Measurements from ENCODE around the gene FAM227B. TPM values are rescaled to one million over a fixed set of nuclear protein-coding genes. Genes with fewer than 3 reads are reported as not detected.

The FAM227B gene
- total RNA-seq, 4 donors from 2014 or later: 3.3 to 9.2 (median 6.6) TPM

DNA sequence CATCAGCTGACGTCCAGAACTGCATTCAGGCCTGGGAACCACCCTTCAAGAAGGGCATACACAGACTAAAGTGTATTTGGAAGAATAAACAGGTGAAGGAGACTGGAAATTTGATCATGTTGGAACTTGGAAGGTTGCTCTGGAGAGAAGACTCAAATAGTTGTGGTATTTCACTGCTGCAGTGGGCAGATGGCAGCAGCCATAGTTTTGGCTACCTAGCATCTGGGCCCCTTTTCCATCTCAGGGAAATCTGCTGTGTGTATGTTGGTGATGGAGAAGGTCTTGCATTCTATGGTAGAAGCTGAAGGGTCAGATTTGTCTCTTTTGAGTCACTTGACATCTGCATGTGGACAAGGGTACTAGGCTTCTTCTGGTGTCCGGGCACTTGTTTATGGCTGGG is 311.9 kb downstream of the FAM227B start:
- Histone ChIP-seq H3K36me3 (peaks cover 0 to 10% (median 3%) of the 10 kb centered on the region in 4 donors), H3K27me3 (no peaks in the 10 kb centered on the region), H3K4me3 (no peak overlapping the region), H3K9me3 (no peaks in the 10 kb centered on the region), H3K27ac (no peak overlapping the region), H3K4me1 (peaks cover 0 to 4% (median under 1%) of the 10 kb centered on the region in 4 donors)
- in situ Hi-C loops (cut with MboI; ENCODE audit: low pct_ligation_motif_present in 1 of 4, low pct_unique_long_range_greater_than_20kb in 1 of 4, low sequenced_read_pairs in 3 of 4): no loop called here
- no peak for TF ChIP-seq POLR2A (IDR thresholded peaks at IDR 0.05)
- no peak for TF ChIP-seq EP300 (IDR thresholded peaks at IDR 0.05; ENCODE audit: low read depth)
- no peak for TF ChIP-seq CTCF (IDR thresholded peaks at IDR 0.05)
- no peak for TF ChIP-seq POLR2AphosphoS5 (IDR thresholded peaks at IDR 0.05)
- no peak for DNase-seq
- intact Hi-C loops (cut with DNase I; ENCODE audit: low total_unique reads): no loop called here
- 98 to 100% methylated on average over 1 to 2 of the region's 2 CpGs for WGBS, 2 donors (ENCODE audit: low coverage in 1 of 2)

GRCh38 chr15:49306551-49306950 is 314.1 kb downstream of the FAM227B start:
- no peaks in the 10 kb centered on the region for H3K27me3 ChIP-seq
- H3K9me3 ChIP-seq: no peaks in the 10 kb centered on the region
- in situ Hi-C loops (cut with MboI; ENCODE audit: low pct_ligation_motif_present in 1 of 4, low pct_unique_long_range_greater_than_20kb in 1 of 4, low sequenced_read_pairs in 3 of 4) (no loop called here), intact Hi-C loops (cut with DNase I; ENCODE audit: low total_unique reads) (no loop called here)
- TF ChIP-seq EP300 (IDR thresholded peaks at IDR 0.05; ENCODE audit: low read depth) (no peak), POLR2A (IDR thresholded peaks at IDR 0.05) (no peak), POLR2AphosphoS5 (IDR thresholded peaks at IDR 0.05) (no peak)
- no peak overlapping the region for H3K4me3 ChIP-seq
- 63 to 90% methylated on average over 1 of the region's 1 CpG for WGBS, 2 donors (ENCODE audit: low coverage in 1 of 2)
- no peak overlapping the region for H3K27ac ChIP-seq
- peaks cover 0 to 10% (median 3%) of the 10 kb centered on the region in 4 donors for H3K36me3 ChIP-seq
- no peak for DNase-seq
- no peaks in the 10 kb centered on the region for H3K4me1 ChIP-seq

DNA sequence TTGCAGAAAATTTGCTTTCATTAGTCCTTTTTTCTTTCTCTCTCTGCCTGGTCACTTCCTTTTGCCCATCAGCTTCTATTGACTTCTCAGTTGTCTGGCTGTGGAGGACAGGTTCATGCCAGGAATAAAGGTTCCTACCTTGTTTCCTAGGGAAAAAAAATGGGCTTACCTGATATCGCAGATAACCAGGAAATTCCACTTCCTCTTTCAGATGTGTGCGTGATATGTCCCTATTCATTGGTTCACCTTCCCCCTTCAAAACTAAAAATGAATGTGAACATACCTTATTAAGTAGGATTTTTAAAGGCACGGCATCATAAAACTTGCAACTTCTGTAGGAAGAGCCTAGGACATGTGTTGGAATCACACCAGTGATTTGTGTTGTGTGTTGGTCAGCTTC is 317.6 kb downstream of the FAM227B start:
- intact Hi-C loops (cut with DNase I; ENCODE audit: low total_unique reads) (no loop called here), in situ Hi-C loops (cut with MboI; ENCODE audit: low pct_ligation_motif_present in 1 of 4, low pct_unique_long_range_greater_than_20kb in 1 of 4, low sequenced_read_pairs in 3 of 4) (no loop called here)
- H3K4me1 ChIP-seq: no peaks in the 10 kb centered on the region
- no peak for DNase-seq
- peaks cover 0 to 10% (median 3%) of the 10 kb centered on the region in 4 donors for H3K36me3 ChIP-seq
- no peaks in the 10 kb centered on the region for H3K9me3 ChIP-seq
- H3K4me3 ChIP-seq: no peak overlapping the region
- 60 to 86% methylated on average over 3 of the region's 3 CpGs for WGBS, 2 donors (ENCODE audit: low coverage in 1 of 2)
- no peak for TF ChIP-seq EP300 (IDR thresholded peaks at IDR 0.05; ENCODE audit: low read depth)
- TF ChIP-seq POLR2AphosphoS5 (IDR thresholded peaks at IDR 0.05): no peak
- TF ChIP-seq CTCF (IDR thresholded peaks at IDR 0.05): no peak
- no peak for TF ChIP-seq POLR2A (IDR thresholded peaks at IDR 0.05)
- H3K27ac ChIP-seq: no peak overlapping the region
- no peaks in the 10 kb centered on the region for H3K27me3 ChIP-seq

DNA sequence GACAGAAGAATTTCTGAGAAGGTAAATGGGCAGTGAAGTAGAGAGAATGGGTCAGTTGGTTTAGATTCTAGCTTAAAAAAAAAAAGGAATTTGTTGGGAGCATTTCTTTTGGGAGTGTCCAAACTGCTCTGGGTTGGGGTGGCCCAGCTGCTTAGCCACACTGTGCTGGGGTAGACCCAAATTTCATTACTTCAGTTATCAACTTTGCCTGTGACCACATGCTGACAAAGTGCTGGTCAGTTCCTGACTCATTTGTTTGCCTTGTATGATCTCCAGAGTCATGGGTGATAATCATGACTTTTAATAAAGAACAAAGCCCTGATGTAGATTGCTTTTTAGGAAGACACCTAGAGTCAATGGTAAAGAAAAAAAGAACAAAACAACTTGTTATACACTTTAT is 319.1 kb downstream of the FAM227B start:
- intact Hi-C loops (cut with DNase I; ENCODE audit: low total_unique reads) (no loop called here), in situ Hi-C loops (cut with MboI; ENCODE audit: low pct_ligation_motif_present in 1 of 4, low pct_unique_long_range_greater_than_20kb in 1 of 4, low sequenced_read_pairs in 3 of 4) (no loop called here)
- Histone ChIP-seq H3K4me3 (no peak overlapping the region), H3K9me3 (no peaks in the 10 kb centered on the region), H3K27me3 (no peaks in the 10 kb centered on the region), H3K4me1 (no peaks in the 10 kb centered on the region), H3K27ac (no peak overlapping the region), H3K36me3 (peaks cover 0 to 10% (median 3%) of the 10 kb centered on the region in 4 donors)
- TF ChIP-seq POLR2A (IDR thresholded peaks at IDR 0.05): no peak
- TF ChIP-seq POLR2AphosphoS5 (IDR thresholded peaks at IDR 0.05): no peak
- TF ChIP-seq EP300 (IDR thresholded peaks at IDR 0.05; ENCODE audit: low read depth): no peak
- no peak for TF ChIP-seq CTCF (IDR thresholded peaks at IDR 0.05)
- no peak for DNase-seq

DNA sequence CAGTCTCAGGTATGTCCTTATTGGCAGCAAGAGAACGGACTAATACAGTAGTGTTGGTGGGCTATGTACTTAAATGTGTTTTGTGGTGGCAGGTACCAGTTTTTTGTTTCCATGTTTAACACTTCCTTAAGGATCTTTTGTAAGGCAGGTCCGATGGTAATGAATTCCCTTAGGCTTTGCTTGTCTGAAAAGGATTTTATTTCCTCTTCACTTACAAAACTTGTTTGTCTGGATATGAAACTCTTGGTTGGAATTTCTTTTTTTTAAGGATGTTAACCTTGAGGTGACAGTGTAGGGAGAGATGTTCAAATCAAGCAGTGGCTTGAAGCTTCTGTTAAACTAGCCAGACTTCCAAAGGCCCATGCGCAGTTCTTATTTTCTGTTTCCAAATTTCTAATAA is 319.8 kb downstream of the FAM227B start:
- in situ Hi-C loops (cut with MboI; ENCODE audit: low pct_ligation_motif_present in 1 of 4, low pct_unique_long_range_greater_than_20kb in 1 of 4, low sequenced_read_pairs in 3 of 4) (no loop called here), intact Hi-C loops (cut with DNase I; ENCODE audit: low total_unique reads) (no loop called here)
- H3K4me1 ChIP-seq: no peaks in the 10 kb centered on the region
- H3K36me3 ChIP-seq: peaks cover 0 to 10% (median 3%) of the 10 kb centered on the region in 4 donors
- WGBS, 2 donors (ENCODE audit: low coverage in 1 of 2): 97% methylated on average over 3 of the region's 3 CpGs
- H3K27me3 ChIP-seq: no peaks in the 10 kb centered on the region
- no peak for DNase-seq
- H3K27ac ChIP-seq: no peak overlapping the region
- H3K9me3 ChIP-seq: no peaks in the 10 kb centered on the region
- no peak for TF ChIP-seq EP300 (IDR thresholded peaks at IDR 0.05; ENCODE audit: low read depth)
- no peak for TF ChIP-seq POLR2AphosphoS5 (IDR thresholded peaks at IDR 0.05)
- no peak for TF ChIP-seq CTCF (IDR thresholded peaks at IDR 0.05)
- TF ChIP-seq POLR2A (IDR thresholded peaks at IDR 0.05): no peak
- no peak overlapping the region for H3K4me3 ChIP-seq
